ENCODE measurements around the gene PIP4P1.

- no peak for TF ChIP-seq POLR2A (IDR thresholded peaks at IDR 0.05)
- TF ChIP-seq, protein P1, sequence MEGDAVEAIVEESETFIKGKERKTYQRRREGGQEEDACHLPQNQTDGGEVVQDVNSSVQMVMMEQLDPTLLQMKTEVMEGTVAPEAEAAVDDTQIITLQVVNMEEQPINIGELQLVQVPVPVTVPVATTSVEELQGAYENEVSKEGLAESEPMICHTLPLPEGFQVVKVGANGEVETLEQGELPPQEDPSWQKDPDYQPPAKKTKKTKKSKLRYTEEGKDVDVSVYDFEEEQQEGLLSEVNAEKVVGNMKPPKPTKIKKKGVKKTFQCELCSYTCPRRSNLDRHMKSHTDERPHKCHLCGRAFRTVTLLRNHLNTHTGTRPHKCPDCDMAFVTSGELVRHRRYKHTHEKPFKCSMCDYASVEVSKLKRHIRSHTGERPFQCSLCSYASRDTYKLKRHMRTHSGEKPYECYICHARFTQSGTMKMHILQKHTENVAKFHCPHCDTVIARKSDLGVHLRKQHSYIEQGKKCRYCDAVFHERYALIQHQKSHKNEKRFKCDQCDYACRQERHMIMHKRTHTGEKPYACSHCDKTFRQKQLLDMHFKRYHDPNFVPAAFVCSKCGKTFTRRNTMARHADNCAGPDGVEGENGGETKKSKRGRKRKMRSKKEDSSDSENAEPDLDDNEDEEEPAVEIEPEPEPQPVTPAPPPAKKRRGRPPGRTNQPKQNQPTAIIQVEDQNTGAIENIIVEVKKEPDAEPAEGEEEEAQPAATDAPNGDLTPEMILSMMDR (IDR thresholded peaks at IDR 0.05): no peak
- no peak for TF ChIP-seq EP300 (IDR thresholded peaks at IDR 0.05)
These were observed 21.1 kb upstream of the PIP4P1 start for GRCh38 chr14:20482382-20482781.

Data from ovary (tissue), 3 donors.